Measurements from ENCODE around the gene VWA5A. TPM values are rescaled to one million over a fixed set of nuclear protein-coding genes. Genes with fewer than 3 reads are reported as not detected.

VWA5A gene
- total and polyA plus RNA-seq, 9 donors = 9.9 to 27.5 (median 16.7) TPM

DNA sequence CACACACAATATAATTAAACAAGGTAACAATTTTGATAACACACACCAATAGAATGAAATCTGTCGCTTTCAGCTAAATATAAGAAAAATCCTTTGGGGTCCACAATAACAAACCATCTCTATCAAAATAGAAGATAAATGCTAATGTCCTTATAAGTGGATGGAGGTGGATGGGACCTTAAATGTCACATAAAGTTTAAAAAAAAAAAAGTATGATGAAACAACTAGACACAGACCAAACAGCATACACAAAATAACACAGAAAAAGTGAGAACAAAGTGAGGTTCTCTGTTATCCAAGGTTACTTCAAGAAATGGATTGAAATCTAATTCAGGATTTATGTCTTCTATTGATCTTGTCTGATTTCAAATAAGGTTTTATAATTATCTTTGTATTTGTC lies 57.3 kb downstream of the VWA5A start:
- no peak overlapping the region for H3K27ac ChIP-seq
- 89 to 98% (median 96%) methylated on average over 1 of the region's 1 CpG for WGBS, 3 donors
- TF ChIP-seq, protein P1, sequence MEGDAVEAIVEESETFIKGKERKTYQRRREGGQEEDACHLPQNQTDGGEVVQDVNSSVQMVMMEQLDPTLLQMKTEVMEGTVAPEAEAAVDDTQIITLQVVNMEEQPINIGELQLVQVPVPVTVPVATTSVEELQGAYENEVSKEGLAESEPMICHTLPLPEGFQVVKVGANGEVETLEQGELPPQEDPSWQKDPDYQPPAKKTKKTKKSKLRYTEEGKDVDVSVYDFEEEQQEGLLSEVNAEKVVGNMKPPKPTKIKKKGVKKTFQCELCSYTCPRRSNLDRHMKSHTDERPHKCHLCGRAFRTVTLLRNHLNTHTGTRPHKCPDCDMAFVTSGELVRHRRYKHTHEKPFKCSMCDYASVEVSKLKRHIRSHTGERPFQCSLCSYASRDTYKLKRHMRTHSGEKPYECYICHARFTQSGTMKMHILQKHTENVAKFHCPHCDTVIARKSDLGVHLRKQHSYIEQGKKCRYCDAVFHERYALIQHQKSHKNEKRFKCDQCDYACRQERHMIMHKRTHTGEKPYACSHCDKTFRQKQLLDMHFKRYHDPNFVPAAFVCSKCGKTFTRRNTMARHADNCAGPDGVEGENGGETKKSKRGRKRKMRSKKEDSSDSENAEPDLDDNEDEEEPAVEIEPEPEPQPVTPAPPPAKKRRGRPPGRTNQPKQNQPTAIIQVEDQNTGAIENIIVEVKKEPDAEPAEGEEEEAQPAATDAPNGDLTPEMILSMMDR (IDR thresholded peaks at IDR 0.05) = no peak
- no peak for TF ChIP-seq POLR2A (IDR thresholded peaks at IDR 0.05)
- no peak for TF ChIP-seq EP300 (IDR thresholded peaks at IDR 0.05)
- H3K36me3 ChIP-seq = no peaks in the 10 kb centered on the region
- intact Hi-C loops (cut with DNase I) = no loop called here
- H3K27me3 ChIP-seq = no peaks in the 10 kb centered on the region
- H3K4me1 ChIP-seq (ENCODE audit: insufficient read depth) = no peaks in the 10 kb centered on the region
- H3K9me3 ChIP-seq = no peaks in the 10 kb centered on the region
- H3K4me3 ChIP-seq = no peak overlapping the region
- no peak for DNase-seq

- WGBS, 3 donors = 24 to 25% (median 25%) methylated on average over 4 of the region's 4 CpGs
- Histone ChIP-seq H3K4me3 (no peak overlapping the region), H3K9me3 (no peaks in the 10 kb centered on the region), H3K27ac (no peak overlapping the region), H3K27me3 (no peaks in the 10 kb centered on the region), H3K36me3 (no peaks in the 10 kb centered on the region), H3K4me1 (ENCODE audit: insufficient read depth) (no peaks in the 10 kb centered on the region)
- TF ChIP-seq EP300 (IDR thresholded peaks at IDR 0.05) (no peak), POLR2A (IDR thresholded peaks at IDR 0.05) (no peak)
- TF ChIP-seq, protein P1 (IDR thresholded peaks at IDR 0.05) = no peak
- intact Hi-C loops (cut with DNase I) = no loop called here
- no peak for DNase-seq
Measured at GRCh38 chr11:124174001-124174583, 58.8 kb downstream of the VWA5A start.

DNA sequence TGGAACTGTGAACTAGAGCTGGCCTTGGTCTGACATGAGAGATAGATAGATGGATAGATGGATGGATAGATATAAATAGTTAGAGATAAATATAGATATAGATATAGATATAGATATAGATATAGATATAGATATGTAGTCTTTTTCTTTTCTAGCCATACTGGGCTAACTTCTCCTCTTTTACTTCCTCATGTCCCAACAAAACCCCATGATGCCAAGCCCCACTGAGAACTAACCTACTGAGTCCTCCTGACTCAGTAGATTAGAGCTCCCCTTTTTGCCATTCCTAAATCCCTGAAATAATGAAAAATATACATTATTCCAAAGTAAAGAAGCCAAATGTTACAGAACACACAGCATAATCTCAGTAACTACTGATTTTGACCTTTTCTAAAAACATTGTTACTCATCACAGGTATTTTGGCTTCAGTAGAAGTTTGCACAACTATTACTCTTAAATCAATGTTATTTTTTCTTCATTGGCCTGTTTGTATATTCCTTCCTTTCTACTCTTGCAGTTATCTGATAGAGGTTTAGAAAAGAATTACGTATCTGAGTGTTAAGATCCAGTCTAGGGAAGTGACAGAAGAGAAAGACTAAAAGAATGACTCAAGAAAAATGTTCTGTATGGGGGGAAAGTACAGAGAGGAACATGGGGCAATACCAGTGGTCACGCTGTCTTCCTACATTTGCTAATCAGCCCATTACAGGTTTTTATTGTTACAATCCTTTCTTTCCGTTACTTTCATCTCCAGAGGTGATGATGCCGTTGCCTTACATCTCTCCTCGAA lies 61.9 kb downstream of the VWA5A start:
- TF ChIP-seq EP300 (IDR thresholded peaks at IDR 0.05) = no peak
- TF ChIP-seq, protein P1 (IDR thresholded peaks at IDR 0.05) = no peak
- no peak for TF ChIP-seq POLR2A (IDR thresholded peaks at IDR 0.05)

DNA sequence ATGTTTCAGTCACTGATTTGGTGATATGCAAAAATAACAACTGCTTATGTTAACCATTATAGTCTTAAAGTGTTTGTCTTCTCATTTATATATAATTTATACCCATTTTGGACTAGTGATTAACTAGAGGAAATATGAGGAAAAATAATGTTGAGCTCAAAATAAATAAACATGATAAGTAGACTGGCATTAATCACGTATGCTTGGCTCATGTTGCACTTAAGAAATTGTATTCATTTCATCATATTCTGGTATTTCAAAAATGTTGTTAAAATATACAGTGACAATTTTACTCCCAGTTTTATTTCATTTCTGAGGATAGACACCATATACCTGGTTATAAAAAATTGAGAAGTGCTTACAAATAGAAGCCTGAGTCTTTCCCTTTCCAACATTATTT lies 64.1 kb downstream of the VWA5A start:
- H3K36me3 ChIP-seq = no peaks in the 10 kb centered on the region
- no peaks in the 10 kb centered on the region for H3K27me3 ChIP-seq
- no peak overlapping the region for H3K27ac ChIP-seq
- TF ChIP-seq, protein P1 (IDR thresholded peaks at IDR 0.05) = no peak
- TF ChIP-seq EP300 (IDR thresholded peaks at IDR 0.05) (no peak), POLR2A (IDR thresholded peaks at IDR 0.05) (no peak)
- H3K4me3 ChIP-seq = no peak overlapping the region
- intact Hi-C loops (cut with DNase I) = no loop called here
- no peaks in the 10 kb centered on the region for H3K4me1 ChIP-seq (ENCODE audit: insufficient read depth)
- no peak for DNase-seq
- 14 to 48% (median 14%) methylated on average over 1 of the region's 1 CpG for WGBS, 3 donors
- no peaks in the 10 kb centered on the region for H3K9me3 ChIP-seq

More for the DNA sequence above, 61.9 kb downstream of the VWA5A start:
- no peaks in the 10 kb centered on the region for H3K36me3 ChIP-seq
- no peak overlapping the region for H3K27ac ChIP-seq
- no peak for DNase-seq
- no peaks in the 10 kb centered on the region for H3K4me1 ChIP-seq (ENCODE audit: insufficient read depth)
- H3K4me3 ChIP-seq = no peak overlapping the region
- no peaks in the 10 kb centered on the region for H3K9me3 ChIP-seq
- H3K27me3 ChIP-seq = no peaks in the 10 kb centered on the region
- intact Hi-C loops (cut with DNase I) = no loop called here
- 75 to 83% (median 79%) methylated on average over 5 of the region's 5 CpGs for WGBS, 3 donors
